NCI-H226 (cell line): ENCODE data around the gene TOB1.
A peak's percentile ranks its signal among the peaks of the same experiment; 100 is the strongest.

ENCODE experiments used
- DNase-seq: peaks from one replicate; pipeline ENCODE4 v3.0.0-alpha.2; 2015

Gene TOB1

GRCh38 chr17:50866261-50866949 lies at the start of gene TOB1:
Gene TOB1 (minus strand): TSS chr17:50866354. CDS start chr17:50864017, 2,337 bp downstream.
- DNase-seq = peak; percentile 96

- DNase-seq = no peak
These were observed 48.4 kb upstream of the TOB1 start for GRCh38 chr17:50914505-50915063.

GRCh38 chr17:50913120-50913519 lies 47.0 kb upstream of the TOB1 start:
- DNase-seq = no peak

- DNase-seq = no peak
These were observed 45.7 kb upstream of the TOB1 start for GRCh38 chr17:50911890-50912289.

- DNase-seq = no peak
These were observed 45.3 kb upstream of the TOB1 start for GRCh38 chr17:50911450-50911849.

GRCh38 chr17:50909765-50910605 lies 43.8 kb upstream of the TOB1 start:
- no peak for DNase-seq

GRCh38 chr17:50908860-50909764 lies 43.0 kb upstream of the TOB1 start:
- no peak for DNase-seq

- DNase-seq = no peak
These were observed 42.1 kb upstream of the TOB1 start for GRCh38 chr17:50908140-50908859.

GRCh38 chr17:50906443-50906842 lies 40.3 kb upstream of the TOB1 start:
- DNase-seq = no peak

- DNase-seq = no peak
These were observed 39.3 kb upstream of the TOB1 start for GRCh38 chr17:50905460-50905803.

GRCh38 chr17:50904518-50905459 lies 38.6 kb upstream of the TOB1 start:
- peak; percentile 23 for DNase-seq

GRCh38 chr17:50903604-50904517 lies 37.7 kb upstream of the TOB1 start:
- no peak for DNase-seq

GRCh38 chr17:50902372-50903353 lies 36.5 kb upstream of the TOB1 start:
- DNase-seq = no peak

- no peak for DNase-seq
These were observed 34.3 kb upstream of the TOB1 start for GRCh38 chr17:50900383-50900892.

GRCh38 chr17:50899559-50900319 lies 33.6 kb upstream of the TOB1 start:
- DNase-seq = no peak

- DNase-seq = no peak
These were observed 32.9 kb upstream of the TOB1 start for GRCh38 chr17:50899005-50899460.

GRCh38 chr17:50898369-50899004 lies 32.3 kb upstream of the TOB1 start:
- no peak for DNase-seq
